H9 (cell line): ENCODE data around the gene ATG101. TPM values are rescaled to one million over a fixed set of nuclear protein-coding genes. Genes with fewer than 3 reads are reported as not detected.

ENCODE experiments used
- DNase-seq: peaks from one replicate; pipeline ENCODE4 v3.0.0-alpha.2; 2017
- H2AFZ ChIP-seq: one replicate; pipeline ENCODE4 v1.6.1; 2013; ENCODE audit warnings: mild to moderate bottlenecking, low read length, control low read depth, moderate library complexity
- H2AK5ac ChIP-seq: 2 replicates; pipeline ENCODE4 v1.6.1; 2013; ENCODE audit warnings: low read length, control low read depth, mixed read lengths; ENCODE audit not compliant: insufficient read length
- H2BK120ac ChIP-seq: one replicate; pipeline ENCODE4 v1.6.1; 2013; ENCODE audit warnings: low read depth, mild to moderate bottlenecking, low read length, control low read depth, inconsistent platforms; ENCODE audit not compliant: poor library complexity, severe bottlenecking
- H2BK12ac ChIP-seq: 2 replicates; pipeline ENCODE4 v1.6.1; 2013; ENCODE audit warnings: low read length, control low read depth, mixed read lengths, low read depth; ENCODE audit not compliant: insufficient read length
- H2BK15ac ChIP-seq: 2 replicates; pipeline ENCODE4 v1.6.1; 2013; ENCODE audit warnings: low read depth, low read length, control low read depth
- H2BK20ac ChIP-seq: one replicate; pipeline ENCODE4 v1.6.1; 2013; ENCODE audit warnings: low read depth, mild to moderate bottlenecking, low read length, control low read depth, inconsistent platforms; ENCODE audit not compliant: poor library complexity, severe bottlenecking
- H2BK5ac ChIP-seq: 2 replicates; pipeline ENCODE4 v1.6.1; 2013; ENCODE audit warnings: low read length, control low read depth, mixed read lengths; ENCODE audit not compliant: insufficient read length
- H3K14ac ChIP-seq: 2 replicates; pipeline ENCODE4 v1.6.1; 2013; ENCODE audit warnings: low read length, control low read depth; ENCODE audit not compliant: insufficient read depth
- H3K18ac ChIP-seq: 2 replicates; pipeline ENCODE4 v1.6.1; 2013; ENCODE audit warnings: low read depth, mild to moderate bottlenecking, mixed read lengths, low read length, control low read depth; ENCODE audit not compliant: insufficient read length
- H3K23ac ChIP-seq: 2 replicates; pipeline ENCODE4 v1.6.1; 2013; ENCODE audit warnings: low read length, control low read depth, mixed read lengths, low read depth; ENCODE audit not compliant: insufficient read length
- H3K23me2 ChIP-seq: 2 replicates; pipeline ENCODE4 v1.6.1; 2013; ENCODE audit warnings: low read depth, mild to moderate bottlenecking, mixed read lengths, low read length, control low read depth; ENCODE audit not compliant: insufficient read length, poor library complexity, severe bottlenecking
- H3K27ac ChIP-seq: 2 replicates; pipeline ENCODE4 v1.5.1; 2013; ENCODE audit warnings: low read length, control low read depth, mixed read lengths, low read depth; ENCODE audit not compliant: insufficient read length
- H3K27me3 ChIP-seq: 2 replicates; pipeline ENCODE4 v1.6.1; 2013; ENCODE audit warnings: low read length, control low read depth, inconsistent platforms; ENCODE audit not compliant: insufficient read depth
- H3K4ac ChIP-seq: 2 replicates; pipeline ENCODE4 v1.6.1; 2013; ENCODE audit warnings: low read depth, mild to moderate bottlenecking, control low read depth, inconsistent platforms, low read length, moderate library complexity
- H3K4me1 ChIP-seq: 2 replicates; pipeline ENCODE4 v1.6.1; 2013; ENCODE audit warnings: low read length, control low read depth, inconsistent platforms; ENCODE audit not compliant: insufficient read depth
- H3K4me2 ChIP-seq: 2 replicates; pipeline ENCODE4 v1.6.1; 2013; ENCODE audit warnings: low read length, control low read depth, mixed read lengths; ENCODE audit not compliant: insufficient read length, insufficient read depth
- H3K56ac ChIP-seq: 2 replicates; pipeline ENCODE4 v1.6.1; 2013; ENCODE audit warnings: low read depth, mild to moderate bottlenecking, mixed read lengths, low read length, control low read depth; ENCODE audit not compliant: insufficient read length
- H3K79me1 ChIP-seq: 2 replicates; pipeline ENCODE4 v1.6.1; 2013; ENCODE audit warnings: low read depth, mild to moderate bottlenecking, moderate library complexity, low read length, control low read depth, inconsistent platforms; ENCODE audit not compliant: insufficient read depth, poor library complexity, severe bottlenecking
- H3K79me2 ChIP-seq: 2 replicates; pipeline ENCODE4 v1.6.1; 2013; ENCODE audit warnings: low read length, control low read depth, inconsistent platforms; ENCODE audit not compliant: insufficient read depth
- H3K9ac ChIP-seq: 2 replicates; pipeline ENCODE4 v1.6.1; 2013; ENCODE audit warnings: low read length, control low read depth, mixed read lengths; ENCODE audit not compliant: insufficient read length; ENCODE audit errors: extremely low read depth
- H3K9me3 ChIP-seq: one replicate; pipeline ENCODE4 v1.6.1; 2013; ENCODE audit warnings: low read depth, low read length, inconsistent platforms; ENCODE audit not compliant: control insufficient read depth
- H3T11ph ChIP-seq: one replicate; pipeline ENCODE4 v1.6.1; 2013; ENCODE audit warnings: mild to moderate bottlenecking, low read length, control low read depth, inconsistent platforms
- H4K20me1 ChIP-seq: one replicate; pipeline ENCODE4 v1.6.1; 2013; ENCODE audit not compliant: control insufficient read depth, insufficient read length, insufficient read depth
- H4K5ac ChIP-seq: 2 replicates; pipeline ENCODE4 v1.6.1; 2013; ENCODE audit warnings: low read depth, mild to moderate bottlenecking, mixed read lengths, low read length, control low read depth; ENCODE audit not compliant: insufficient read length
- H4K8ac ChIP-seq: replicated peaks from 2 replicates; pipeline ENCODE4 v1.6.1; 2013; ENCODE audit warnings: low read length, control low read depth, mixed read lengths, low read depth; ENCODE audit not compliant: insufficient read length
- H4K91ac ChIP-seq: 2 replicates; pipeline ENCODE4 v1.6.1; 2013; ENCODE audit warnings: low read depth, mild to moderate bottlenecking, moderate library complexity, mixed read lengths, low read length, control low read depth; ENCODE audit not compliant: insufficient read length
- H3K27ac Mint-ChIP-seq, 3 experiments: 2 replicates in 2 of 3; 3 replicates in 1 of 3; pipeline ENCODE4 v1.8.0; 2020 to 2021; ENCODE audit warnings: mixed read lengths in 3 of 3, mild to moderate bottlenecking in 1 of 3, moderate library complexity in 1 of 3
- H3K27me3 Mint-ChIP-seq: 2 replicates; pipeline ENCODE4 v1.8.0; 2021; ENCODE audit warnings: low read depth, mild to moderate bottlenecking, moderate library complexity, mixed read lengths
- H3K36me3 Mint-ChIP-seq, 3 experiments: 2 replicates in 2 of 3; 3 replicates in 1 of 3; pipeline ENCODE4 v1.8.0; 2020 to 2021; ENCODE audit warnings: low read depth in 3 of 3, mixed read lengths in 3 of 3; ENCODE audit not compliant: insufficient read depth in 1 of 3
- H3K4me1 Mint-ChIP-seq, 2 experiments: 2 replicates each; pipeline ENCODE4 v1.8.0; 2020; ENCODE audit warnings: mixed read lengths in 2 of 2
- H3K4me3 Mint-ChIP-seq, 2 experiments: 2 replicates in 1 of 2; 3 replicates in 1 of 2; pipeline ENCODE4 v1.8.0; 2020 to 2021; ENCODE audit warnings: mild to moderate bottlenecking in 2 of 2, mixed read lengths in 2 of 2, moderate library complexity in 1 of 2
- H3K9me3 Mint-ChIP-seq, 2 experiments: 2 replicates in 1 of 2; 3 replicates in 1 of 2; pipeline ENCODE4 v1.8.0; 2020; ENCODE audit warnings: mild to moderate bottlenecking in 2 of 2, mixed read lengths in 2 of 2, moderate library complexity in 1 of 2
- CTCF ChIP-seq: fragments of 200-600 bp; sonication (generic); conservative IDR thresholded peaks from 3 replicates; pipeline ENCODE4 v1.8.0; 2021; ENCODE audit warnings: antibody characterized with exemption, mild to moderate bottlenecking
- WGBS: extraction: QIAGEN DNeasy Blood & Tissue Kit; methylation state at CpG from one replicate; pipeline ENCODE4 v1.1.7; 2013; ENCODE audit warnings: missing lambda C conversion rate, low lambda C conversion rate, mixed read lengths; ENCODE audit not compliant: insufficient read length; ENCODE audit errors: extremely low coverage; 5-methylcytosine and 5-hydroxymethylcytosine counted together
- long read RNA-seq: library from polyadenylated mRNA; unstranded; transcript quantifications from one replicate; pipeline ENCODE4 v2.0.0, GENCODE V29; 2020
- total RNA-seq: library from RNA; stranded (reverse); gene quantifications from 2 replicates; pipeline ENCODE4 v1.2.1, GENCODE V29; 2021

The ATG101 gene
- total RNA-seq: 58.3 and 61.1 TPM in 2 replicates
- long read RNA-seq, transcript ATG101-207 (4 exons, 846 nt): minor isoform, 54 of 413 reads
- long read RNA-seq, transcript ATG101-201 (4 exons, 1,439 nt): major isoform, 333 of 413 reads
- long read RNA-seq, partial matches to known transcripts: 11 of 413 reads
- long read RNA-seq, other reads (novel, unspliced or antisense): 13 of 413 reads

GRCh38 chr12:52069327-52070184 is at the start of gene ATG101:
Gene ATG101 (plus strand): TSS chr12:52069978. CDS start chr12:52073651, 3,673 bp downstream.
- Histone ChIP-seq H3K18ac (peak within 1 kb of the TSS; percentile 98), H2AFZ (no peak within 1 kb of the TSS), H3K4ac (no peak within 1 kb of the TSS; the same call in 1 of the 2 replicates), H3K56ac (no peak within 1 kb of the TSS), H3K9me3 (no peaks in the 10 kb centered on the region), H4K5ac (peak within 1 kb of the TSS; percentile 85), H3K4me1 (no peaks in the 10 kb centered on the region), H3K23ac (no peak within 1 kb of the TSS), H3K27ac (no peak within 1 kb of the TSS), H2BK120ac (peak within 1 kb of the TSS; percentile 74), H3K27me3 (no peaks in the 10 kb centered on the region), H2BK15ac (no peak within 1 kb of the TSS), H2BK20ac (no peak within 1 kb of the TSS), H3K4me2 (peak within 1 kb of the TSS; percentile 98), H3K23me2 (peaks cover 7% of the 10 kb centered on the region), H3K79me2 (peaks cover 11% of the 10 kb centered on the region; the same call in 1 of the 2 replicates), H2BK5ac (peak within 1 kb of the TSS; percentile 96), H3K79me1 (no peaks in the 10 kb centered on the region), H4K20me1 (peaks cover 2% of the 10 kb centered on the region), H2AK5ac (no peak within 1 kb of the TSS), H3K9ac (peak within 1 kb of the TSS; percentile 90), H3K14ac (peak within 1 kb of the TSS; percentile 97), H4K8ac (no peak within 1 kb of the TSS), H4K91ac (no peak within 1 kb of the TSS), H3T11ph (peak within 1 kb of the TSS; percentile 69), H2BK12ac (peak within 1 kb of the TSS; percentile 87)
- Mint-ChIP-seq H3K4me3 (peak within 1 kb of the TSS; percentile 97 to 98), H3K27me3 (peaks cover 31% of the 10 kb centered on the region), H3K36me3 (peaks cover 18 to 26% (median 26%) of the 10 kb centered on the region in 3 experiments; a peak in 6 of 7 replicates), H3K4me1 (peaks cover 15% of the 10 kb centered on the region in 2 experiments), H3K27ac (peak within 1 kb of the TSS; percentile 100), H3K9me3 (no peaks in the 10 kb centered on the region)
- peak; percentile 97 for DNase-seq
- peak; percentile 81 for TF ChIP-seq CTCF
- WGBS: no CpG with 5 or more reads among the region's 60 CpGs
